ENCODE measurements around the gene LY6G5C.

- TF ChIP-seq POLR2A (IDR thresholded peaks at IDR 0.05) (no peak), CTCF (IDR thresholded peaks at IDR 0.05) (no peak)
These were observed 47.1 kb upstream of the LY6G5C start for GRCh38 chr6:31727717-31728671.
